HG02885 (cell line): Measurements from ENCODE around the gene PSMB4.
A peak's percentile ranks its signal among the peaks of the same experiment; 100 is the strongest.
"Not testable (repeated sequence)": the region's sequence is repeated elsewhere in the genome, so short reads cannot be mapped to it uniquely, and the experiment has no call there.

Source experiments
- ATAC-seq: cut with Tn5 transposase; IDR thresholded peaks from one replicate; pipeline ENCODE4 v1.9.1; 2021; ENCODE audit warnings: mild to moderate bottlenecking; ENCODE audit not compliant: unreplicated experiment, poor library complexity

The PSMB4 gene

DNA sequence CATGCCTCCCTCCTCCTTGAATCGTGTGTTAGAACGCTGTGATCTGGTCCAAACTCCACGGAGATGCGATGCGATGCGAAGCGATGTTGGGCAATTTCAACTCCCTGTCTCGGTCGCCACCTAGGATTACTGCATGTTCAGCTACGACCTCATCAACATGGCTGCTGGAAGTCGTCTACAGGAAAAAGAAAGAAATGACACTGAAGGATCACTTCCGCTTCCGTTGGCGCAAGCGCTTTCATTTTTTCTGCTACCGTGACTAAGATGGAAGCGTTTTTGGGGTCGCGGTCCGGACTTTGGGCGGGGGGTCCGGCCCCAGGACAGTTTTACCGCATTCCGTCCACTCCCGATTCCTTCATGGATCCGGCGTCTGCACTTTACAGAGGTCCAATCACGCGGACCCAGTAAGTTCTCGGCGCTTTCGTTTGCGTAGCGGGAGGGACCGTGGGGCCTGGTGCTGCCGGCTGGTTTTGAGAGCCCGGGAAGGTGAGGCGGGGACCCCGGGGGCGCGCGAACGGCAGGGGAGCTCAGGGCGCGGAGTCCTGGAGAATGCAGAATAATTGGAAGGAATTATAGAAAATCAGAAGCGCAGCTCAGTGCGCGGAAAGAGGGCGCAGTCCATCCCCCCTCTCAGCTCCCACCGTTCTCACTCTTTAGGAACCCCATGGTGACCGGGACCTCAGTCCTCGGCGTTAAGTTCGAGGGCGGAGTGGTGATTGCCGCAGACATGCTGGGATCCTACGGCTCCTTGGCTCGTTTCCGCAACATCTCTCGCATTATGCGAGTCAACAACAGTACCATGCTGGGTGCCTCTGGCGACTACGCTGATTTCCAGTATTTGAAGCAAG lies at the start of gene PSMB4:
TSS of gene PSMB4 (plus strand) at position 250 of the 848 bp plus-strand sequence. CDS start at position 265, 15 bp downstream.
- peak; percentile 81 for ATAC-seq

DNA sequence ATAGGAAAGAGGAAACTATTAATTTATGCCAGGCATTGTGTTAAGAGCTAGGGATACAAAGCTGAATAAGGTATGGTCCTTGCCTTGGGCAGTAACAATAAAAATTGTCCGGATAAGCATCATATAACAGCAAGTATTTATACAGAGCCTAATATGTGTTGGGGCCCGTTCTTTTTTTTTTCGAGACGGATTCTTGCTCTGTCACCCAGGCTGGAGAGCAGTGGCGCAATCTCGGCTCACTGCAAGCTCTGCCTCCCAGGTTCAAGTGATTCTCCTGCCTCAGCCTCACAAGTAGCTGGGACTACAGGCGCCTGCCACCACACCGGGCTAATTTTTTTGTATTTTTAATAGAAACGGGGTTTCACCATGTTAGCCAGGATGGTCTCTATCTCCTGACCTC lies 49.0 kb upstream of the PSMB4 start:
- ATAC-seq = not testable (repeated sequence)

DNA sequence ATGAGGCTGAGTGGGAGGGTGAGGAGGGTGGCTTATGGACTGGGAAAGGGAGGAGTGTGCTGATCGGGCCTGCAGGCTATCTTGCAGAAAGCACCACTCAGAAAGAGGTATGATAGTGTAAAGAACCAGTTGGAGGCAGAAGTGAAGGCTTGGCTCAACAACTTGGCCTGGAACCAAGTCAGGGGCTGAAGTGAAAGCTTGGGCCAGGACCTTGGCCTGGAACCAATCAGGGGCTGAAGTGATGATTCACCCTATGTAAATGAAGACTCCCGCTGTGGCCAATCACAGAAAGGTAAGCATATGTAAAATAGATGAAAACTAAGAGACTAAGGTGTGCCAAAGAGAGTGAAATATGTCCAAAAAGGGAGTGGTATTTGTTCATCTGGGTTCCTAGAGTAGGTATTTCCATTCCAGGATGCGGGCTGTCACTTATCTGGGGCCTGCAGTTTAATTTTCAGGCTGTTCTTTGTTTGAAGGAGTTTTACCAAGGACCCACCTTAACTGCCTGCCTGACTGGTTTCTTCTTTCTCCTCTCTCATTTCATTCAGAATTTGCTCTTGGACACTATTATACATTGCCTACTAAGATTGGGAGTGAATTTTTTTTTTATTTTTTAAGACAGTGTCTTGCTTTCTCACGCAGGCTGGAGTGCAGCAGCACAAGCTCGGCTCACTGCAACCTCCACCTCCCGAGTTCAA lies 47.2 kb upstream of the PSMB4 start:
- ATAC-seq = no peak

DNA sequence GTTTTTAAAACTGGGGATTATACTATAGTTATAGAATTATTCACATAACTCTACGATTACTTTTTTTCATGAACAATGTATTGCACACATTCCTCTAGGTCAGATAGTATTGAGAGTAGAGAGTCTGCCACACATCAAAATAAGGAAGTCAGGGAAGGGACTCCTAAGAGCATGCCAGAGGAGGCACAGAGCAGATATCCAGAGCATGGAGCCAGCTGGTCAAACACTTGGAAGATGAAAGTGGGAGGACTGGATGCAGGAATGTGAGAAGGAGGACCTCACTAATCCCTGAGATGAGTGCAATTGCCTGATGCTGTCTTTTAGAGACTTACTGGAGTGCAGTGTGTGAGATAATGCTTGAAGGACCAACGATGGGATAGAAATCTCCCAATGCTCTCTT lies 42.7 kb upstream of the PSMB4 start:
- ATAC-seq = no peak

DNA sequence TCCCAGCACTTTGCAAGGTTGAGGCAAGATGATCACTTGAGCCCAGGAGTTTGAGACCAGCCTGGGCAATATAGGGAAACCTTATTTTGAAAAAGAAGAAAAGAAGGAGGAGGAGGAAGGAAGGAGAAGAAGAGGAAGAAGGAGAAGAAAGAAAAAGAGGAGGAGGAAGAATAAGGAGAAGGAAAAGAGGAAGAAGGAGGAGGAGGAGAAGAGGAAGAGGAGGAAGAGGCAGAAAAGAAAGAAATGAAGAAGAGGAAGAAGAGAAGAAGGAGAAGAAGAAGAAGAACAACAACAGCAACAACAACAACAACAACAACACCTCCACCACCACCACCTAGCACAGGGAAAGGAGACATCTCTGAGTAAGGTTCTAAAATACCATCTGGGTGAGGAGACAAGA lies 37.5 kb upstream of the PSMB4 start:
- ATAC-seq = no peak

DNA sequence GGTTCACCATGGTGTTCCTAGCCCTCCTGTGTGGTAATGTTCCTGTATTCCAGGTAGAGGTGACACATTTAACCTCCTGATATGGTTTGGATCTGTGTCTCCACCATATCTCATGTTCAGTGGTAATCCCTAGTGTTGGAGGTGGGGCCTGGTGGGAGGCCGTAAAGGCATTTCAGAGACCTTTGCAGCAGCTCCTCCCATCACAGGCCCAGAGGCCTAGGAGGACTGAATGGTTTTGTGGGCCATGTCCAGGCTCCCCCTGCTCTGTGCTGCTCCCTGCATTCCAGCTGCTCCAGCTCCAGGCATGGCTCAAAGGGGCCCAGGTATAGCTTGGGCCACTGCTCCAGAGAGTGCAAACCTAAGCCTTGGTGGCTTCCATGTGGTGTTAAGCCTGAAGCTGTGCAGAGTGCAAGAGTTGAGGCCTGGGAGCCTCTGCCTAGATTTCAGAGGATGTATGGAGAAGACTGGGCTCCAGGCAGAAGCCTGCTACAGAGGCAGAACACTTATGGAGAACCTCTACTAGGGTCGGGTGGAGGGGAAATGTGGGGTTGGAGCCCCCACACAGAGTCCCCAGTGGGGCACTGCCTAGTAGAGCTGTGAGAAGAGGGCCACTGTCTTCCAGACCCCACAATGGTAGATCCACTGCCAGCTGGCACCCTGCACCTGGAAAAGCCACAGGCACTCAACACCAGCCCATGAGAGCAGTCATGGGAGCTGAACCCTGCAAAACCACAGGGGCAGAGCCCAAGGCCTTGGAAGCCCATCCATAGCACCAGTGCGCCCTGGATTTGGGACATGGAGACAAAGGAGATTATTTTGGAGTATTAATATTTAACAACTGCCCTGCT lies 36.8 kb upstream of the PSMB4 start:
- no peak for ATAC-seq

DNA sequence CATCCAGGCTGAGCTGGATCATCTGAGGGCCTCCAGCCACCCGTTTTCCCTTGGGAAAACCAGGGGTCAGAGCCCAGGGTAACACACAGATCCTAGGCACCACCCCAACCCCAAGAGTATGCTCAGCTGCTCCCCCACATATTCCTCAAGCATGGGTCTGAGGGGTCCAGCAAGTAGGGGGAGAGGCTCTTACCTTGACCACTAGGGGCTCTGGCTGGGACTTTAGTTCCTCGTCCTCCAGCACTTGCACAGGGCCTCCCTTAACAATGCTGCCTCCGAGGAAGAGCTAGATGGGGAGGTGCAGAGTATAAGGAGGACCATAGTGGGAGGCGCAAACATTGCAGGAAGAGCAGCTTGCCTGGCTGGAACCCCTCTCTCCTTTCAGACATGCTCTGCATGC lies 34.4 kb upstream of the PSMB4 start:
- ATAC-seq = no peak

DNA sequence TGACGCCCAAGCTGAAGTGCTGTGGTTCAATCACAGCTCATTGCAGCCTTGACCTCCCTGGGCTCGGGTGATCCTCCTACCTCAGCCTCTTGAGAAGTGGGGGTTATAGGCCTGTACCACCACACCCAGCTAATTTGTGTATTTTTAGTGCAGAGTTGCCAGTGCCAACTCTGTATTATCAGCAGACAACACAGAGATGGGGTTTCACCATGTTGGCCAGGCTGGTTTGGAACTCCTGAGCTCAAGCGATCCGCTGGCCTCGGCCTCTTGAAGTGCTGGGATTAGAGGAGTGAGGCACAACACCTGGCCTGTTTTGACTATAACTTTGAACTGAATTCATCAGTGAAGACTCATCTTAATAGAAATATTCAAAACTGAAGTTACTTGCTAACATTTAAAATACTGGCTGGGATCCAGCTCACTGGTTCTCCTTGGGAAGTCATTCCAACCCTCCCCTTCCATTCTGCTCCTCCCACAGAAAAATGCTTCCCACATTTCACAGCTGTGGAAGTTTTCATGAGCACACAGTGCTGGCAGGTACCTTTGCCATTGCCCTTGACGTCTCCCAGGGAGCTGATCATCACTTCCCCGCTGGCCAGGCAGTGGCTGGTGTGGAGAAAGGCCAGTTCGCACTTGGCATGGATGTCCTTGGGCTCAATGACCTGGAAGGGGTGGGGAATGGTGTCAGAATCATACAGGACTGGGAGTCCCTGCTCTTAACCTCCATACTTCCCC lies 31.5 kb upstream of the PSMB4 start:
- ATAC-seq = no peak

DNA sequence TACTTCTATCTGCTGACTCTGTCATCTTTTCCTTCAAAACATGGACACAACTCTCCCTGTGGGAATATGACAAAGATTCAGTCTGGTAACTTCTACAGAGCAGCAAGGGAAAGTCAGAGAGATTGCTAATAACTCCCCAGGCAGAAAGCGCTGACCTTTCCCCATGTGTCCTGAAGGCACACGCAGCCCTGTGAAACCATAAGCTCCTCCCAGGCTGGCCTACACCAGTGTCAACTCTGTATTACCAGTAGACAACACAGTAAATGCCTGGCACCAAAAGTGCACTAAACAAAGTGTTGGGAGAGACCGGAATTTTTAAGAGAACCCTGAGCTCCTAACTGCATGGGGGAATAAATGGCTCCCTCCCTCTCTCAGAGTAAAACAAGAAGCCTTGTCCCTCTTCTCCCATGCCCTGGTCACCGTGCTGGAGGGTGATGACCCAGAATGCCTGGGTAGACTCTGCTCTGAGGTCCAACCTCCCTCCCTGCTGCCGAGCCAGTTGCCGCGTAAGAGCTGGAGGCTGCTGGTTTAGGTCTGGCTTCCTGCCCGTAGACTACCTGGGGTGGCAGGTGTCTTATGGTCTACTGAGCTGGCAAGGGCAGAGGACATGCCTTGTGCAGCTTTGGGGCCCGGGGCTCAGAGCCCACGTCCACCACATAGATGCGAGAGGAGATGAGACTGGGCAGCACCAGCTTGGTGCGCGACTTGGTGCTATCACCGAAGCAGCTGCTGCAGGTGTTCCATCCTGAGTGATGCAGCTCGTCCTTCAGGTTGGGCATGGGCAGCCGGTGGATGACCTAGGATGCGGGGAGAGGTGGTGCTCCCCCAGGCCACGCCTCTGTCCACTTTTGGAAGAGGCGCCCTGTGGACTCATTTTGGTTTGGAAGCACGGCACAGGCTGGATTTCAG lies 30.7 kb upstream of the PSMB4 start:
- ATAC-seq = no peak

DNA sequence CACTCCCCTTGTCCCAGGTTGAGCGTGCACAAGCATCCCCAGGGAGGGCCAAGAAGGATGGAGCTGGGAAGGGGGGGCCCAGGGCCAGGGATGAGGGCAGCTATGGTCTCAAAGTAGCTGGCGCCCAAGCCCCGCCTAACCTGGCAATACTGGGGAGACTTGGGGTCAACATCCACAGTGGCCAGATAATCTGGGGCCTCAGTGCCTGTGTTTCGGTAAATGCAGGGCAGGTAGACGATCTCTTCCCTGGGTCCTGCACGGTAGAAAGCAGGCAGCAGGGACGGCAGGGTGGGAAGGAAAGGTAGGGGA lies 30.1 kb upstream of the PSMB4 start:
- ATAC-seq = no peak

DNA sequence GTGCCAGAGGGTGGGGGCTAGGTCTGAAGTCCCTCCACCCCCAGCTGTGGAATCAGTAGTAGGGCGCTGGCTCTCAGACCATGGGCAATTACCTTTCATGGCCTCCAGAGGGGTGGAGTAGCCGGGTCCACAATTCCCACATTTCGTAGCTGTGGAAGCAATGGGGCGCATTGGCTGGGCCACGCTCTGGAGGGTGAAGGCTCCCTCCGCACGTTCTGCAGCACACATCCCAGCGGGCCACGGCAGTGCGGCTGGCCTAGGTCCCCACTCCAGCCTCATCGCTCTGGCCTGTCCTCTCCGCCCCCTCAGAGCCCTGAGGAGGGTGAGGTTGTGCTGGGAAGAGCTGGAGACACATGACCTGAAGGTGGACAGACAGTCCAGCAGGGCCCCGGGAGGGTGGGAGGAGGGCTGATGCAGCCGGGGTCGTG lies 29.7 kb upstream of the PSMB4 start:
- ATAC-seq = no peak

DNA sequence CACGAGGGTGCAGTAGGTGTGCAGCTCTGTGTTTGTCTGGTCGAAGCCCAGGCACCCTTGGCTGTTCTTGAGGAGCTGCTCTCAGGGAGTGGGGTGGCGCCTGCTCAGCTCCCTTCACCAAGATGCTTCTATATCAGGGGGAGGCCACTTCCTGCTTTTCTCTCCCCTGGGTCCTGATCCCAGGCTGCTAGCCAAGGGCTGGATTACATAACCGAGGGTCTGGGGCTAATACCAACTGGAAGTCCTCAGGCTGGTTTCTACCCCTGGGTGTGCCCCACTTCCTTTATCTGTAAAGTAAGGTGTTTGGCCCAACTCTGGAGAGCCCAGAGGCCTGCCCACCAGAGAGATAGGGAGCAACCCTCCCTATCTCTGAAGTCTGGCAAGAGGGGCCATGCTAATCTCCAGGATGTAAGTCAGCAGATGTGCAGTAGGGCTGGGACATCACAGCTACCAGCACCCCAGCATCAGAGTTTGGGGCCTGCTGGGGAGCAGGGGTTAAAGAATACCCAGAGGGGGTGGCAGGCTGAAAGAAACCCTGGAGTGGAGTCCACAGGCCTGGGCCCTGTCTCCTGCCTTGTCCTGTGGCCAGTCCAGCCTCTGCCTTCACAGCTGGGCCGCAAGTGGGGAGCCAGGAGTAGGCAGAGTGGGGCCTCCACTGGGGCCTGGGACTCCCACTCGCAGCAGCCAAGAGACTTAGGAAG lies 29.0 kb upstream of the PSMB4 start:
- no peak for ATAC-seq

DNA sequence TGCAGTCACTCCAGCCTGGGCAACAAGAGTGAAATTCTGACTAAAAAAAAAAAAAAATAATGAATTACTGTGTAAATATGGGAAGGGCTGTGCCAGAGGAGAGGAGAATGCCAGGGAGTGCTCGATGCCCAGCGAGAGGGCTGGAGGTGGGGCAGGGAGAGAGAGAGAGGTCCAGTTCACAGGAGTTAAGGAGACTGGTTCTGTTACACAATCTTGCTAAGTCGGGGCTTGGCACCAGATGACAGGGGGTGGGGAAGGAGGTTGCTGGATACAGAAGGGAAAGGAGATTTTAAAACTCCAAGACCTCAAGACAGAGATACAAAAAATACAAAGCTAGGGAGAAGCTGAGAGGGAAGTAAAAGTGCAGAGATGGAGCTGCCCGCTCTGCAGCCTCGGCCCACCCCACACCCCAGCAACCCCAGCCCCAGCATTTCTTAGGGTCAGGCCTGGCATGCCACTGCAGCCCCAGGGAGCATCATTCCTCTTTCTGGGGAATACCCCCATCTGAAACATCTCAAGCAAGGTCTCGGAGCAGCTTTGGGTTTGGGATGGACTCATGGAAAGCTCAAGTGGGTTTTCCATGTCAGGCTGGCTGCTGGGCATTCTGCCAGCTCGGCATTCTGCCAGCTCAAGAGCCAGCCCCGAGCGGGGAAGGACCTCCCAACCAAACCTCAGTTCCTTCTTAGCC lies 27.9 kb upstream of the PSMB4 start:
- no peak for ATAC-seq

DNA sequence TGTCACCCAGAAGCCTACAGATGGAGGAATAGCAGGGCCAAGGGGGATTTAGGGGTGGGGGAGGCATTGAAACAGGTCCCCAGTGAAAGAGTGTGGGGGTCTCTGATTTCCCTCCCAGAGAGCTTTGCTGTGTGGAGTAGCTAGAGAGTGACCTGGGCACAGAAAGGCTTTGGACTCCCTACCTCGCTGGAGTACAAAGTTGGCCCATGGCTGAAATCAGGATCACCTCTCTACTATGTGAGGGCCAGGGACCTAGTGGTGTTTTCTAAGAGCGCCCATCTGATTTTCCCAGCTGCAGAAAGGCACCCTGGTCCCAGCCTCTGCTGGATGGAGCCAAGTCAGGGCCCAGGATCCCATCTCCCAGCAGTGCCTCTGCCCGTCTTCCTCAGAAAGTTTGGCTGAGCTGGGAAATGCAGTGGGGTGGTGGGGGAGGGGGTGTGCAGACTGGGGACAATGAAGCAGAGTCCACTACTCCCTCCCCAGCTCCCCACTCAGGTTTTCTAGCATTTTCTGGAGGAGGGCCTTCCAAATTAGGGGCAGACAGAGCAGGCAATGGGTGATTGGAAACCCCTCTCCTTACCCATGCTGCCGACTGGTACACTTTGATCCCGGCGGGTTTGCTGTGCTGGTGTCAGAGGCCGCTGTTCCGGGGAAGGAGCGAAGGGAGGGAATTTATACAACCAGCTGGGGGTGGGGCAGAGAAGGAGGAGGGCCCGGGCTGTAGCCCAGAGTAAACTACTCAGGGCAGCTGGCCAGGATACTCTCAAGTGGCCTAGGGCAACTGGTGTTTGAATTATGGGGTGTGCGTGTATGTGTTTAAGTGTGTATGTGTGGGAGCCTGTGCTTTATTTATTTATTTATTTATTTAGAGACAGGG lies 27.1 kb upstream of the PSMB4 start, which contains the start of gene SELENBP1:
TSS of gene SELENBP1 (minus strand) at position 648 of the 877 bp plus-strand sequence. CDS start at position 584, 64 bp downstream.
- no peak for ATAC-seq

DNA sequence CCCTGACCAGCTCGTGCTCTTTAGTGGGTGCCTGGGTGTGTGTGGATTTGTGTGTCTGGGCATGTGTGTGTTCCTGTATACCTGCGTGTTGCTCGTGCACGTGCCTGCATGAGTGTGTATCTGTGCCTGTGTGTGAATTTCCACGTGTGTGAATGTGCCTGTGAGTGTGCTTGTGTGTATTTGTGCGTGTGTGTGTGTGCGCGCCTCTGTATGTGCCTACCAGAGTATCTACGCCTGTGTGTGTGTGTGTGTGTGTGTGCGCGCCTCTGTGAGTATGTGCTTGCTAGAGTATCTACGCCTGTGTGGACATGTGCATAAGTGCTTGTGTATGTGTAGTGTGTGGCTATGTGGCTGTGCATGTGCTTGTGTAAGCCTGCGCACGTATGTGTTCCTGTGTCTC lies 26.2 kb upstream of the PSMB4 start:
- ATAC-seq = no peak

DNA sequence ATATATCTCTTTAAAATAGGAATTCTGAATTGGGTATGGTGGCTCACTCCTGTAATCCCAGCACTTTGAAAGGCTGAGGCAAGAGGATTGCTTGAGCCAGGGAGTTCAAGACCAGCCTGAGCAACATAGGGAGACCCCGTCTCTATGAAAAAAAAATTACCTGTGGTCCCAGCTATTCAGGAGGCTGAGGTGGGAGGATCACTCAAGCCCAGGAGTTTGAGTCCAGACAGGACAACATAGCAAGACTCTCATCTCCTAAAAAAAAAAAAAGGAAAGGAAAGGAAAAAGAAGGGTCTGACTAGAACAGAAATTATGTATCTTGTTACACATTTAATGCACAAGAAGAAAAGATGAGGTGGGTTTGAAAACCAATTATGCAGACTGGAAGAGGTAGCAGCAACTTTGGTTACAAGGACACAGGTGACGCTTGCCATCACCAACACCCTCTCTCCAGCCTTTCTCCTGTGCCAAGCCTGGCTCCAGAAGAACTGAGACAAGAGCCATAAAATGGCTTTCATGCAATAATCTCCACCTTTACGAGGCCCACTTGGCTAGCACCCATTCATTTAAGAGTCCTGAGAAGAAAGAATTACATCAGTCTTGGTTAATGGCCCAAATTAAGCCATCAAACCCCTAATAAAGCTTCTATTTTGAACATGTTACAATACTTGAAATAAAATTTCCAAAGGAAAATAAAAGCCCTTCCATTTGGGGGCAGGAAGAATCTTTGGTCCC lies 22.1 kb upstream of the PSMB4 start:
- no peak for ATAC-seq
